GM18873 (cell line): ENCODE data around the gene KIRREL1.
"Not testable (repeated sequence)": the region's sequence is repeated elsewhere in the genome, so short reads cannot be mapped to it uniquely, and the experiment has no call there.

ENCODE experiments used
- ATAC-seq: cut with Tn5 transposase; IDR thresholded peaks from one replicate; pipeline ENCODE4 v1.9.1; 2021; ENCODE audit warnings: mild to moderate bottlenecking, moderate library complexity, moderate number of reproducible peaks; ENCODE audit not compliant: unreplicated experiment, low FRiP score

The KIRREL1 gene

DNA sequence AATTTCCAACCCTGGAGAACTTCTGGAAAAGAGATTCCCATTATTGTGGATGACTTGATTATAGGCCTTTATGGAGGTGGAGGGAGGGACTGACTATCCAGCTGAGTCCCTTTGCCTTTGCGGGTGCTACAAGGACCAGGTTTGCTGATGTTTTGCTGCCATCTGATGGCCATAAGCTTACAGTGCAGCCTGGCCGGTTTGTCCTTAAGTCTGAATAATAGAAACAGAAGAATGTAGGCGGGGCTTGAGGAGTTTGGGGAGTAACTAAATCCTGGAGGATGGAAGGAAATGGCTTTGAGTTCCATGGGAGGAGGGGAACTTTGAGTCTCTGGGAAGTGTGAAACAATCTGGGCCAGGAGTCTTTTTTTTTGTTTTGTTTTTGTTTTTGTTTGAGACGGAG is 131.6 kb downstream of the KIRREL1 start:
- no peak for ATAC-seq

DNA sequence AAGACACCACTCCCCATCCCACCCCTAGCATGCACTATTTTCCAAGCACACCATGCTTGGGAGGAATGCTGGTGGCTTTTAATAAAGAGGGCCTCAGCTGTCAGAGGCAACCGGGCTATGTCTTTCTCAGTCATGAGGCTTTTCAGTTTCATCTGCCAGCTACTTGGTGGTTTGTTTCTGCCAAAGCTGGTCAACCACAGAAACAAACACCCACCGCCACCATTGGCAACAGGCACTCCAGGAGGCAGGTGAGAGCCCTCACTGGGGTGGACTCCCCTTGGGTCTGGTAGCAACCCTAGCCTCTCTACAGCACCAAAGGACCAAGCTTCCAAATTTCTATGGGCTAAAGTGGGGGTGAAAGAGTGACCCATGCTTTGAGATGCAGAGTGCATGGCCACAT is 133.0 kb downstream of the KIRREL1 start:
- peak; percentile 60 for ATAC-seq

DNA sequence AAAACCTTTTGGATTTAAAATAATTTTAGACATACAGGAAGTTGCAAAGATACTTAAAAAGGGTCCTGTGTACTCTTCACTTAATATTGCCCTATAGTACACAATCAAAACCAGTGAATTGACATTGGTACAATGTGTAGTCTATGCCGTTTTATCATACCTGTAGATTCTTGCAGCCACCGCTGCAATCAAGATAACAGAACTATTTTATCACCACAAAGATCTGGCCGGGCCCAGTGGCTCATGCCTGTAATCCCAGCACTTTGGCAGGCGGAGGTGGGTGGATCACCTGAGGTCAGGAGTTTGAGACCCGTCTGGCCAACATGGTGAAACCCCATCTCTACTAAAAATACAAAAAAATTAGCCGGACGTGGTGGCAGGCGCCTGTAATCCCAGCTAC is 135.1 kb downstream of the KIRREL1 start:
- not testable (repeated sequence) for ATAC-seq

DNA sequence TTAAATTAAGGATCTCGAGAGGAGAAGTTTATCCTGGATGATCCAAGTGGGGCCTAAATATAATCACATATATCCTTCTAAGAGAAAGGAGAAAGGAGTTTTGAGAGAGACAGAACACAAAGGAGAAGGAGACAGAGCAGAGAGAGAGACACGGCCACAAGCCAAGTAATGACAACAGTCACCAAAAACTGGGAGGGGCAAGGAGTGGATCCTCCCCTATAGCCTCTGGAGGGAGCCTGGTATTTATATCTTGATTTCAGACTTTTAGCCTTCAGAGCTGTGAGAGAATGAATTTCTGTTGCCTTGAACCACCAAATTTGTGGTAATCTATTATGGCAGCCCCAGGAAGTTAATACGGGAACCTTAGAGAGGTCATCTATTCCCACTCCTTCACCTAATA is 137.8 kb downstream of the KIRREL1 start:
- no peak for ATAC-seq

- no peak for ATAC-seq
Observed at GRCh38 chr1:158140764-158141192, 147.3 kb downstream of the KIRREL1 start.

GRCh38 chr1:158145173-158145719 is 151.8 kb downstream of the KIRREL1 start:
- ATAC-seq: no peak

- ATAC-seq: no peak
Observed at GRCh38 chr1:158146165-158146564, 152.7 kb downstream of the KIRREL1 start.

GRCh38 chr1:158146739-158147138 is 153.3 kb downstream of the KIRREL1 start:
- ATAC-seq: no peak

DNA sequence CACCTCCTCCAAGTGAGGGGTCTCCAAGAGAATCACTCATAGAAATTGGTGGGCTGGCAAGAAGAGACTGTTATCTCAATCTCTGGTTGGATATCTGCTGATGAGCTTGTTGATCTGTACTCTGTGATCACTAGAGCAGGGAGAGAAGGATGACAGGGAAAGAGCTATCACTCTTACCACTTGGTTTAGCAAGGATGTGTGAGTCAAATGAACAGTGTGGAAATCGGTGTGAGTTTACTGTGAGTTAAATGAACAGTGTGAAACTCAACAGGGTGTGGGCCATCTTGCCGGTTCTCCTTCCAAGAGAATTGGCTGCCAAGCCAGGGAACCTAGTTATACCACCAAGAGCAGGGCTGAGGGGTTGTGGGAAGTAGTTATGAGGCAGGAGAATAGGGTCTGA is 154.0 kb downstream of the KIRREL1 start:
- ATAC-seq: no peak

GRCh38 chr1:158147869-158148268 is 154.4 kb downstream of the KIRREL1 start:
- no peak for ATAC-seq

DNA sequence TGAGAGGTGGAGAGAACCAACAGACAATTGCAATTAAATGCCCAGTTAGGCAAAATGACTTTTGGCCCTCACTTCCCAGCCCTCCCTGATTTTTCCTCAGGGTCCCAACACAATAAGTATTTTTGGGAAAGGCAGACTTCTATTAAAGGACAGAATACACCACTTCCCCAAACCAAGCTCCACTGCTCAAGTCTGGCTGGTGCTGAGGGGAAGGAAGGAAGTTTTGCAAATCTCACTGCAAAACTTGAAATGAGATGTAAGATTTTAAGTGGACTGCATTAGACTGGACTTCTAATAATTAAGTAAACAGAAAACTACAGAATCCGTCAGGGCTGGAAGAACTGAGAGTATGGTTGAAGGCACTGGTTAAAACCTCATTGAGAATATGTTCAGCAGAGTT is 155.0 kb downstream of the KIRREL1 start:
- ATAC-seq: no peak

GRCh38 chr1:158149175-158149574 is 155.7 kb downstream of the KIRREL1 start:
- no peak for ATAC-seq
